Medulla oblongata (tissue), 1 donor: ENCODE data around the gene STAT3.
"Not testable (repeated sequence)": the region's sequence is repeated elsewhere in the genome, so short reads cannot be mapped to it uniquely, and the experiment has no call there.

Experiments
- DNase-seq: peaks from one replicate; pipeline ENCODE4 v3.0.0-alpha.2; 2015; ENCODE audit errors: extremely low spot score

The STAT3 gene

DNA sequence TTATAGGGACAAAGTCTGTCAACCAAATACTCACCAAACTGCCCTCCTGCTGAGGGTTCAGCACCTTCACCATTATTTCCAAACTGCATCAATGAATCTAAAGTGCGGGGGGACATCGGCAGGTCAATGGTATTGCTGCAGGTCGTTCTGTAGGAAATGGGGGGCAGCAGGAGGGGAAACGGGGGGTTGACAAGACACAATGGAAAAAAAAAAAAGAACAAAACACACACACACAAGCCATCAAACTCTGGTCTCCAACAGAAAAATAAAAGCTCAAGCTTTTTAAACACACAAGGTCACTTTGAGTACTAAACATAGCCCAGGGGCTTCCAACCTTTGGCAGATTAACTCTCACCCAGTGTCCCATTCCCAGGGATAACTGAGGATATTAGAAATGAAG, 71.5 kb downstream of the STAT3 start:
- DNase-seq, result no peak

DNA sequence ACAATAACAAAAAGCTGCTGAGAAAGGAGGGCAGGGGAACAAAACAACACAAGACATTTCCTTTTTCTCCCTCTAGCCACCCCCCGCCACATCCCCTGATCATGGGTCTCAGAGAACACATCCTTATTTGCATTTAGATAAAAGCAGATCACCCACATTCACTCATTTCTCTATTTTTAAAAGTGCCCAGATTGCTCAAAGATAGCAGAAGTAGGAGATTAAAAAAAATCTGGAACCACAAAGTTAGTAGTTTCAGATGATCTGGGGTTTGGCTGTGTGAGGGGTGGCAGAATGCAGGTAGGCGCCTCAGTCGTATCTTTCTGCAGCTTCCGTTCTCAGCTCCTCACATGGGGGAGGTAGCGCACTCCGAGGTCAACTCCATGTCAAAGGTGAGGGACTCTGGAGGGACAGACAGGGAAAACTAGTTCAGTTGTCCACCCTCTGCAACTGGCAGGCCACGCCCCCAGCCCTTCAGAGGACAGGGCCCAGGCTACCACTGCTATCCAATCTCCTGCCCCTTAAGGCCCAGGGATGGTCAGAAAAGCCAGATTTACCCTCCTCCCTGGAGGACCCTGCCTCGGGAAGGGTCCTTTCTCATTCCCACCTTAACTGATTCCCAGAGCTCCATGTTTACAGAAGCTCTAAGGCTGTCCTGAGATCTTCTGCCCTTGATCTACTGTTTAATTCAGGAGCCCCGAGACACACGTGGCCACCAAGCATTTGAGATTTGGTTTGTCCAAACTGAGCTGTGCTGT, 72.7 kb downstream of the STAT3 start:
- peak; percentile 64 for DNase-seq

DNA sequence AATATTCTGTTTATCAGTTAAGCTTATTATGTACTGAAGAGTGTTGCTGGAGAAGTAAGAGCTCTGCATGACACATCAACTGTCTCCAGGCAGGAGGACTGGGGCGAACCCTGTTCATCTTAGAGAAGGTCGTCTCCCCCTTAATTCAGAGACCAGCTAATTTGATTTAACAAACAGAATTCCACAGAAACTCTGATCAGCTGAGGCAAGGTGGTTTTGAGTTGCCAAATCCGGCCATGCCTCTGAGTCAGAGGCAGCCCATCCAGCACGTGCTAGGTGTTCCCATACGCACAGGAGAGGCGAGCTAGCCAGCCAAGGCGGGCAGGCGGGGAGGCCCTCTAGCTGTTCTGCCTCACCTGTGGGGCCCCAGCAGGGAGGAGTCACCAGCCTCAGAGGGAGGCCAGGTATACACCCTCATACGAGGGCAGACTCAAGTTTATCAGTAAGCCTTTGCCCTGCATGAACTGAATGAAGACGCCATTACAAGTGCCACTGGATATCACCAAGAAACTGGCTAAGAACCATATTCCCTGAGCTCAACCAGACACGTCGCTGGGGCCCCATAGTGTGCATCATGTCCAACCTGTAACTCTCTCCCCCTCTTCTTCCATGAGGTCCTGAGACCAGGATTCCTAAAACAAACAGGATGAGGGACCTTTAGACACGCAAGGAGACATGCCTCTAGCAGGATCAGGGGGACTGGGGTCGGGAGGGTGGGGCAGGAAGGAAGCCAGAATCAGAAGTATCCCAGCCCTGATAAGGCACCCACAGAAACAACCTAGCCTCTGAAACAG, 74.3 kb downstream of the STAT3 start:
- DNase-seq, result no peak

DNA sequence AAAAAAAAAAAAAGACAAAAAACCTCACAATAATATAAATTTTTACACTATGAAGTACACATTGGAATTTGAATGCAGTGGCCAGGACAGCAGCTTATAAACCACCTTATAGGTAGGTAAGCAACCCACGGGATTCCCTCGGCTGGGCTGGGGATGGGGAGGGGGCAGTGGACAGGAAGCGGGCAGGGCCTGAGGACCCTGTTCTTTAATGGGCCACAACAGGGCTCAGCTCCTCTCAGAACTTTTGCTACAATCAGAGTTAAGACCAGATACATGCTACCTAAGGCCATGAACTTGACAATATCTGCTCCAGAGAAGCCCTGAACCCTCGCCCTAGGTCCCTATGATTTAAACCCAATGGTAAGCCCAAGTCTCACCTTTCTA, 74.9 kb downstream of the STAT3 start:
- no peak for DNase-seq

DNA sequence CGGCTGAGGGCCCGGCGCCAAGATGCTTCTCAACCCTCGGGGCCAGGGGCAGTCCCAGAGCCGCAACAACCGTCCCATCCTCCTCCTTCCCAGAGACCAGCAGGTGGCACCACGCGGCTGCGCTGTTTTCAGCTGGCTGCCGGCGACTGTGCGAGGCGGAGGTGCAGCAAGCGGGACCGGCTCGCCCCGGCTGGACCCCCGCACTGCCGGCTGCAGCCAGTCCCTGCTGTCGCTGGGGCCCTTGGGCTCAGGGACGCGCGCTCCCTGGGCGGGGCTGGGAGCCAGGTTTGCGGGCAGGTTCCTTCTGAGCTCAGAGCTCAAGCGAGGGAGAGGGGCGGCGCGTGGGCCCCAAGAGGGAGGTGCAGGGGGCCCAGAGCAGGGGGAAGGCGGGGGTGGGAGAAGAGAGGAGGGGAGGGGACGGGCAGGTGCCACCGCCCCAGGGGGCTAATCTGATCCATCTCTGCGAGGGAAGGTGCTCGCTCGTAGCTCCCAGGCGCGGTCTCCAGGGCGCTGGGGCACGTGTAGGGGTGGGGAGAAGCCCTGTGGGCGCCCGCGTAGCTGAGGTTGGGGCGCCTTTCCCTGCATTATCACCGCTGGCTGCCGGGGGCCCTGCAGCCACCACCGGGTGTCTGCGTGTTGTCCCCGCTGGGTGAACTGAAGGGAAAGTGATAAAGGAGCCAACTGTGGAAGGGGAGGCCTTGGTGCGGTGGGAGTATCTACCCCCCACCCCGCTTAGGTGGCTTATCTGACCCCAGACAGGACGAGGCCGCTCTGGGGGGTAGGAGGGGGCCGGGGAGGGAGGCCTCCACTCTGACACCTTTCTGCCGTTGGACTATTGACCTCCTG, 75.7 kb downstream of the STAT3 start:
- DNase-seq, result peak; percentile 91

DNA sequence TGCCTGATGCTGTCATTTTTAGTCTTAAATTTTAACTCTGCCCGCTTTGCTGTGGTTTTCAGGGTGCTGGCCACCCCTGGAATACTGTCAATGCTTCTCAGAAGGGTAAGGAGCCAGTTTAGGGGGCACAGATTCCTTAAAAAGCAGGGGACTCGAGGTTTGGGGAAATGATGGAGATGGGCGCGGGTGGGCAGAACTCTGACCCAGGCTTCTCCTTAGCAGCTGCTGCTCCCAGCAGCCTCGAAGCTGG, 76.3 kb downstream of the STAT3 start:
- DNase-seq, result no peak

DNA sequence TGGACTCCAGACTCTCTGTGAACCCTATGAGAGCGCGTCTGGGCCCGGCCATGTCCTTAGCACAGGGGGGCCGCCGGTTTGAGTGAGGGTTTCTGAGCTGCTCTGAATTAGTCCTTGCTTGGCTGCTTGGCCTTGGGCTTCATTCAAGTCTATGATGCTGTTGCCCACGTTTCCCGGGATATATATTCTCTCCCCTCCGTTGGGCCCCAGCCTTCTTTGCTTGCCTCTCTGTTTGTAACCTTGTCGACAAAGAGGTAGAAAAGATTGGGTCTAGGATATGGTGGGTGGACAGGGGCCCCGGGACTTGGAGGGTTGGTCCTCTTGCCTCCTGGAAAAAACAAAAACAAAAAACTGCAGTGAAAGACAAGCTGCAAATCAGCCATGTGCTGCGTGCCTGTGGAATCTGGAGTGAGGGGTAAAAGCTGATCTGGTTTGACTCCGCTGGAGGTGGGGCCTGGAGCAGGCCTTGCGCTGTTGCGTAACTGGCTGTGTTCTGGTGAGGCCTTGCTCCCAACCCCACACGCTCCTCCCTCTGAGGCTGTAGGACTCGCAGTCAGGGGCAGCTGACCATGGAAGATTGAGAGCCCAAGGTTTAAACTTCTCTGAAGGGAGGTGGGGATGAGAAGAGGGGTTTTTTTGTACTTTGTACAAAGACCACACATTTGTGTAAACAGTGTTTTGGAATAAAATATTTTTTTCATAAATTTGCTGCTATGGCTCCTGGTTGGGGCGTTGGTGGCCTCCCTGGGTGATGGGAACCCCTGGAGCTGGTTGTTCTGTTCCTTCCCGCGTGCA, 76.8 kb downstream of the STAT3 start:
- peak; percentile 89 for DNase-seq

DNA sequence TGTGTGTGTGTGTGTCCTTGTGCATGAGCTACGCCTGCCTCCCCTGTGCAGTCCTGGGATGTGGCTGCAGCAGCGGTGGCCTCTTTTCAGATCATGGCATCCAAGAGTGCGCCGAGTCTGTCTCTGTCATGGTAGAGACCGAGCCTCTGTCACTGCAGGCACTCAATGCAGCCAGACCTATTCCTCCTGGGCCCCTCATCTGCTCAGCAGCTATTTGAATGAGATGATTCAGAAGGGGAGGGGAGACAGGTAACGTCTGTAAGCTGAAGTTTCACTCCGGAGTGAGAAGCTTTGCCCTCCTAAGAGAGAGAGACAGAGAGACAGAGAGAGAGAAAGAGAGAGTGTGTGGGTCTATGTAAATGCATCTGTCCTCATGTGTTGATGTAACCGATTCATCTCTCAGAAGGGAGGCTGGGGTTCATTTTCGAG, 77.4 kb downstream of the STAT3 start:
- no peak for DNase-seq

DNA sequence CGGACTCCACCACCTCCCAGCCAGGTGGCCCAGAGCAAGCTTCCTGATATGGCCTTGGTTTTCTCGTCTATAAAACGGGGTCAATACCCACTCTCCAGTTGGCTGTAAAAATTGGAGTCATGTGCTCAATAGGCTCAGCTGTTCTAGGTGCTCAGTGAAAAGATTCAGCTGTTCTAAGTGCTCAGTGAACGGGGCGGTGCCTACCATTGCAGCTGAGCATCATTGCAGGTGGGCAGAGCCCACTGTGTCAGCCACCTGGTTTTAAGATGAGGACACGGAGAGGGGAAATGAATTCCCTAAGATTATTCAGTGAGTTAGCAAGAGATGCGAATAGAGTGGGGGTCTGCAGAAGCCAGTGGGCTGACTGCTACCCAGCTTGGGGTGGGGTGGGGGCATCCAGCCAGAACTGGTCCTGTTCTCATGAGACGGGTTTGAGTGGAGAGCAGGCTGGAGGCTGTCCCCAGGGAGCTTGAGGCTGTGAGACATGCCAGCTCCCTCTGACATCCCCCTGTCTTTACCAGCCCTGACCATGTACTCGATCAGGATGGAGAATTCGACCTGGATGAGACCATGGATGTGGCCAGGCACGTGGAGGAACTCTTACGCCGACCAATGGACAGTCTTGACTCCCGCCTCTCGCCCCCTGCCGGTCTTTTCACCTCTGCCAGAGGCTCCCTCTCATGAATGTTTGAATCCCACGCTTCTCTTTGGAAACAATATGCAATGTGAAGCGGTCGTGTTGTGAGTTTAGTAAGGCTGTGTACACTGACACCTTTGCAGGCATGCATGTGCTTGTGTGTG, 78.1 kb downstream of the STAT3 start:
- DNase-seq, result no peak

DNA sequence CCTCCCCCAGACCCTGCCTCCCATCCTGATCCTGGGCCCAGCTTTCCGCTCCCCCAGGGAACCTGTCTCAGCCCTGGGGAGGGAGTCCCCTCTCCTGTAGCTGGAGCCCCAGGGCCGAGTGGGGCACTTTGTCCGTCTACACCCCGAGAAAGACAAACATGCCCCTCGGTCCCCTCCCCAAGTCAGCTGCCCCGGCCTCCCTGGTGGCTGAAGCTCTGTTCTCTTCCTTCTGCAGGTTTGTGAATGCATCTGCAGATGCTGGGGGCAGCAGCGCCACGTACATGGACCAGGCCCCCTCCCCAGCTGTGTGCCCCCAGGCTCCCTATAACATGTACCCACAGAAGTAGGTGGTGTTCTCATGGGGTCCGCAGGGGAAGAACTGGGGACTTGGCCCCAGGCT, 79.1 kb downstream of the STAT3 start:
- no peak for DNase-seq

DNA sequence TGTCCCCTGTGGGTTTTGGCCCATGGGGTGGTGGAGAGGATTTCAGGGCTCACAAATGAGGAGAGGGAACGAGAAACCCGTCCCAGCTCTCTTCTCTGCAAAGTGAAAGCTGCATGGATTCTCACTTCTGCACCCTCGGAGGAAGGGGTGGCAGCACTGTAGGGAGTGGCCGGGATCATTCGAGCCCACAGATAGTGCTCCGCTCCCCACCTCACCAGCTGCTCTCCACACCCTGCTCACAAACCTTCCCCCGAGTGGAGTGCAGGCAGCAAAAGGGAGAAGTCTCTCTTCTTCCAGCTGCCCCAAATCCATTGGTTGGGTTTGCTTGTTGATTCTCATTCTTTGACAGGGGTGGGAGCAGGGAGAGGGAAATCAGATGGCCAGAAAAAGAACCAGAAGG, 79.8 kb downstream of the STAT3 start:
- DNase-seq, result no peak

DNA sequence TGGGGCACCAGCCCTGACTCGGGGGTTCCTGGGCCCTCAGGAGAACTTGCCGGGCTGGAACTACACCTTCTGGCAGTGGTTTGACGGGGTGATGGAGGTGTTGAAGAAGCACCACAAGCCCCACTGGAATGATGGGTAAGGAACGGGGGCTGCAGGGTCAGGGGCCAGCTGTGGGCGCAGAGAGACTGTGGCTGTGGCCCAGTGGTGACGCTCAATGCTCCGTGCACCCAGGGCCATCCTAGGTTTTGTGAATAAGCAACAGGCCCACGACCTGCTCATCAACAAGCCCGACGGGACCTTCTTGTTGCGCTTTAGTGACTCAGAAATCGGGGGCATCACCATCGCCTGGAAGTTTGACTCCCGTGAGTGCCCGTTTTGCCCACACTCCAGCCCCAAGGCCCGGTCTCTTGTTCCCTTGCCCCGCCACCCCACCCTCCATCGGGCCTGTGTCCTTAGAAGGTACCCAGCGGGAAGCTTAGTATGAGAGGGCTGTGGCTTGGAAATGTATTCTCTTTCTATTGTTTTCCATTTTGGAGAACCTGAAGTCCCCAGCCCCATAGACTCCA, 80.8 kb downstream of the STAT3 start:
- DNase-seq, result no peak

DNA sequence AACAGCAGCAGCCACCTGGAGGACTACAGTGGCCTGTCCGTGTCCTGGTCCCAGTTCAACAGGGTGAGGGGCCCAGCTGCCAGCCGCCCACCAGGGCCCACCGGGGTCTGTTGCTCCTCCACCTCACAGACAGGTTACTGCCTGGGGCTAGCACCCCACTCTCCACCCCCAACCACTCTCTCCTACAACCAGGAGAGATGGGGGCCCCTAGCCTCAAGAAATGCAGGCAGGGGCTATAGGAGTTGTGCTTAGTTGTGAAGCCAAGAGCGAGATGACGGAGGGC, 81.9 kb downstream of the STAT3 start:
- no peak for DNase-seq

DNA sequence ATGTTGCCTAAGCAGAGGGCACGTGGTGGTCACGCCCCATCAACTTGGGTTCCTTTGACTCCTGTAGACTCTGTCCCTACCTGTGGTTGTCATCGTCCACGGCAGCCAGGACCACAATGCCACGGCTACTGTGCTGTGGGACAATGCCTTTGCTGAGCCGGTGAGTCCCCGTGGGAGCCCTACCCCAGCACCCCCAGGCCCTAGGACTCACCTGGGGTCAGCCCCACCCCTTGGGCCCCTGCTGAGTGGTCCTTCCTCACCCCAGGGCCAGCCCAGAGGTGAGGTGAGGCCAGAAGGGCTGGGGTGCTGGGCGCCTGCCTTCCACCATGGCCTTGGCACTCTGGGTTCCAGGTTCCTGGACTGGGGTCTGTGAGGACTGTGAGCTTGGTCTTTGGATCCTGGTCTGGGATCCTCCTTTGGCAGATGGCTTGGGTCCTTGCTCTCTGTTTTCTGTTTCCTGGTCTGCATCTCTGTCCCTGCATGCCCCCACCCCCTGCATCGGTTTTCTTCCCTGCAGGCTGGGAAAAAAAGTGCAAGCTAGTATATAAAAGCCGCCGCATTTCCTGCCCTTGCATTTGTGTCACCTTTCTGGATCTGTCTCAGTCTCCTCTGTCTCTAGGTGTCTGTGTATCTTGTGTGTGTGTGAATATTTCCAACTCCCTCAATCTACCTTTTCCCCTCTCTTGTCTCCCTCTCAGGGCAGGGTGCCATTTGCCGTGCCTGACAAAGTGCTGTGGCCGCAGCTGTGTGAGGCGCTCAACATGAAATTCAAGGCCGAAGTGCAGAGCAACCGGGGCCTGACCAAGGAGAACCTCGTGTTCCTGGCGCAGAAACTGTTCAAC, 82.5 kb downstream of the STAT3 start:
- DNase-seq, result no peak

DNA sequence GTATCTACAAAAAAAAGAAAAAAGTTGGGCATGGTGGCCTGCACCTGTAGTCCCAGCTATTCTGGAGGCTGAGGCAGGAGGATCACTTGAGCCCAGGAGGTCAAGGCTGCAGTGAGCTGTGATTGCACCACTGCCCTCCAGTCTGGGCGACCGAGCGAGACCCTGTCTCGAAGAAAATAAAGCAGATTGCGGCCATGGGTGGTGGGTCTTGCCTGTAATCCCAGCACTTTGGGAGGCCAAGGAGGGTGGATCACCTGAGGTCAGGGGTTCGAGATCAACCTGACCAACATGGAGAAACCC, 83.3 kb downstream of the STAT3 start:
- not testable (repeated sequence) for DNase-seq

DNA sequence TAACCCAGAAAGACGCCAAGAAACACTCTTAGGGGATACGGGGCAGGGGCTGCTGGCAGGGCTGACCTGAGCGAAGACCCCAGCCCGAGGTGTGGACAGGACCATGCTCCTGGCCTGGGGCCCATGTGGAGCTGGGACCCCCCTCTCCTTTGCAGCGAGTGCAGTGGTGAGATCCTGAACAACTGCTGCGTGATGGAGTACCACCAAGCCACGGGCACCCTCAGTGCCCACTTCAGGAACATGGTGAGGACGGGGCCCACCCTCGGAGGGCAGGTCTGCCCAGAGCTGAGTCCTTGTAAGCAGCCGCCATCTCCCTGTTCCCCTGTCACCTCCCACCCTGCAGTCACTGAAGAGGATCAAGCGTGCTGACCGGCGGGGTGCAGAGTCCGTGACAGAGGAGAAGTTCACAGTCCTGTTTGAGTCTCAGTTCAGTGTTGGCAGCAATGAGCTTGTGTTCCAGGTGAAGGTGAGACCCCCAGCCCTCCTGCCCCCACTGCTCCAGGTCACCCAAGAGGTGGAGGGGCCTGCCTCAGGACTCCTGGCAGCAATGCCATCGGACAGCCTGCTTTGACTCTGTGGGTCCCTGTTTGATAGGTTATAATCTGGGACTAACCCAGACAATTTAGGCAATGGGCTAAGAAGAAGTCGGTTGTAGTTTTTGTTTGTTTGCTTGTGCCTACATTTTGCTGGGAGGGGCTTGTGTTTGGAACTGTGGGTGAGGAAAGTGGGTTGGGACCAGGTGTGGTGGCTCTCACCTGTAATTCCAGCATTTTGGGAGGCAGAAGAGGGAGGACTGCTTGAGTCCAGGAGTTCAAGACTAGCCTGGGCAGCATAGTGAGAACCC, 83.8 kb downstream of the STAT3 start:
- DNase-seq, result no peak

DNA sequence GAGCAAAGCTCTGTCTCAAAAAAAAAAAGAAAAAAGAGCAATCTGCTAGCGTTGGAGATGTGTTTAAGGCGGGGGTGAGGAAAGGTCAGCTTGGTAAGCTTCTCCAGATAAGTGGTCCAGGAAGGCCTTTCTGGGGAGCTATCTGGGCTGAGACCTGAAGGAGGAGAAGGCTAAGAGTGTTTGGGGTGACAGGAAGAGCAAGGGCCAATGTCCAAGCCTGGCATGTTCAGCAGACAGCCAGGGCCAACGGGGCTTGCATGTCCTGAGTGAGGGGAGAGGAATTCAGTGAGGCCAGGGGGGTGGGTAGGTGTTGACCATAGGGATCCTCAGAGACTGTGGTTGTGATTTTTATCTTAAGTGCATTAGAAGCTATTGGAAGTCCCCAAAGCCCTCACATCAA, 84.5 kb downstream of the STAT3 start:
- DNase-seq, result no peak

DNA sequence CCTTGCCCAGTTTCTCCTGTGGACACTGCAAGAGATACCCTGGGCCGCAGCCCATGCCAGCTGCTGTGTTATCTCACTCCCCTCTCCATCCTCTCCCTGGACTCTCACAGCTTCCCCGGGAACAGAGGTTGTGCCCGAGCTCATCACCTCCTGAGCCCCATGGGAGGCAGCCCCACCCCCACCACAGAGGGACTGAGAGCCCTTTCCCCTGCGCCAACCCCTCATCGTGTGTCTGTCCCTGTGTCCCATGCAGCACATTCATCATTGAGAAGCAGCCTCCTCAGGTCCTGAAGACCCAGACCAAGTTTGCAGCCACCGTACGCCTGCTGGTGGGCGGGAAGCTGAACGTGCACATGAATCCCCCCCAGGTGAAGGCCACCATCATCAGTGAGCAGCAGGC, 87.2 kb downstream of the STAT3 start:
- no peak for DNase-seq

DNA sequence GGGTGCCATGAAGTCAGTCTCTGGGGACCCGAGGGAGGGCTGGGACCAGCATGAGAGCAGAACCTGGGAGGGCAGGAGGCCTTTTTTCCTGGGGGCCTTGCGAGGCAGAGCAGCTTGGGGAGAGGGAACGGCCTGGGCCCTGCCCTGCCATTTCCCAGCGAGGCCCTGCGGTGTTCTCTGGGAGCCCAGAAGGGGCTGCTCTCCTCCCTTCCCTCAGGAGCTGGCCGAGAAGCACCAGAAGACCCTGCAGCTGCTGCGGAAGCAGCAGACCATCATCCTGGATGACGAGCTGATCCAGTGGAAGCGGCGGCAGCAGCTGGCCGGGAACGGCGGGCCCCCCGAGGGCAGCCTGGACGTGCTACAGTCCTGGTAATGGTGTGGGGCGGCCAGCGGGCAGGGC, 88.3 kb downstream of the STAT3 start:
- not testable (repeated sequence) for DNase-seq
